Measurements from ENCODE around the gene FMO2.

Gene FMO2

DNA sequence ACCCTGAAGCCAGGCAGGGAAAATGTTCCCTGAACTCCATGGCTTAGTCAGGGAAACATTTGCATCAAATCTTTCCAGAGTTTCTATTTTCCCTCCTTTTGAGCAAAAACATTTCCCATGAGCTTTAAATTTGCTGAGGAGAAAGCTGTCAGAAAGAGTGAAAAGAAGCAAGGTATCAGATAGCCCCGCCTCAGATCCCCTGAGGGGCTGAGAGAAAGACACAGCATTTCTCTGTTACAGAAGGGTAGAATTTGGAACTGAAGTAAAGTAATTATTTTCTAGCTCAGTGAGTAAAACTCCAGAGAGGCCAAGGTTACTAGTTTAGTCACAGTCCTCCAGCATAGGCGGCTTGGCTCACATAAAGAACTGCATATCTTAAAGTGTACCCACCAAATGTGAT is 73.8 kb downstream of the FMO2 start:
- DNase-seq: no peak
